Embryonic facial prominence (tissue), 1 donor: ENCODE measurements around the gene BTN3A1.
A peak's percentile ranks its signal among the peaks of the same experiment; 100 is the strongest.
"Not testable (repeated sequence)": the region's sequence is repeated elsewhere in the genome, so short reads cannot be mapped to it uniquely, and the experiment has no call there.

ENCODE experiments used
- DNase-seq: peaks from one replicate; pipeline ENCODE4 v3.0.0-alpha.2; 2016; ENCODE audit errors: extremely low spot score

The BTN3A1 gene

GRCh38 chr6:26414281-26414680 is 12.2 kb downstream of the BTN3A1 start:
- DNase-seq: no peak

GRCh38 chr6:26415036-26415614 is 13.1 kb downstream of the BTN3A1 start:
- no peak for DNase-seq

GRCh38 chr6:26415791-26416190 is 13.7 kb downstream of the BTN3A1 start:
- DNase-seq: no peak

- DNase-seq: no peak
Observed at GRCh38 chr6:26416288-26416687, 14.2 kb downstream of the BTN3A1 start.

- not testable (repeated sequence) for DNase-seq
Observed at GRCh38 chr6:26418077-26418476, 16.0 kb downstream of the BTN3A1 start.

- not testable (repeated sequence) for DNase-seq
Observed at GRCh38 chr6:26418795-26419194, 16.7 kb downstream of the BTN3A1 start.

- DNase-seq: no peak
Observed at GRCh38 chr6:26420688-26421171, 18.7 kb downstream of the BTN3A1 start.

GRCh38 chr6:26421259-26422144 is 19.4 kb downstream of the BTN3A1 start:
- DNase-seq: peak; percentile 90

- no peak for DNase-seq
Observed at GRCh38 chr6:26422329-26422728, 20.3 kb downstream of the BTN3A1 start.

- DNase-seq: no peak
Observed at GRCh38 chr6:26426691-26427450, 24.8 kb downstream of the BTN3A1 start.

- DNase-seq: no peak
Observed at GRCh38 chr6:26427451-26427809, 25.4 kb downstream of the BTN3A1 start.

- no peak for DNase-seq
Observed at GRCh38 chr6:26428206-26428605, 26.1 kb downstream of the BTN3A1 start.

- no peak for DNase-seq
Observed at GRCh38 chr6:26430787-26431186, 28.7 kb downstream of the BTN3A1 start.

- DNase-seq: no peak
Observed at GRCh38 chr6:26431258-26432172, 29.4 kb downstream of the BTN3A1 start.

GRCh38 chr6:26432627-26433201 is 30.6 kb downstream of the BTN3A1 start:
- no peak for DNase-seq

- DNase-seq: not testable (repeated sequence)
Observed at GRCh38 chr6:26433680-26434079, 31.6 kb downstream of the BTN3A1 start.

GRCh38 chr6:26436018-26436417 is 33.9 kb downstream of the BTN3A1 start:
- DNase-seq: no peak

- DNase-seq: no peak
Observed at GRCh38 chr6:26437550-26437949, 35.5 kb downstream of the BTN3A1 start.

GRCh38 chr6:26438000-26438399 is 35.9 kb downstream of the BTN3A1 start:
- DNase-seq: no peak

GRCh38 chr6:26439151-26440125 is 37.4 kb downstream of the BTN3A1 start:
- DNase-seq: no peak
